ENCODE measurements around the gene KRTAP21-3. TPM values are rescaled to one million over a fixed set of nuclear protein-coding genes. Genes with fewer than 3 reads are reported as not detected.

KRTAP21-3 gene
- total and polyA plus RNA-seq, 4 experiments from 2014 or later = not detected

DNA sequence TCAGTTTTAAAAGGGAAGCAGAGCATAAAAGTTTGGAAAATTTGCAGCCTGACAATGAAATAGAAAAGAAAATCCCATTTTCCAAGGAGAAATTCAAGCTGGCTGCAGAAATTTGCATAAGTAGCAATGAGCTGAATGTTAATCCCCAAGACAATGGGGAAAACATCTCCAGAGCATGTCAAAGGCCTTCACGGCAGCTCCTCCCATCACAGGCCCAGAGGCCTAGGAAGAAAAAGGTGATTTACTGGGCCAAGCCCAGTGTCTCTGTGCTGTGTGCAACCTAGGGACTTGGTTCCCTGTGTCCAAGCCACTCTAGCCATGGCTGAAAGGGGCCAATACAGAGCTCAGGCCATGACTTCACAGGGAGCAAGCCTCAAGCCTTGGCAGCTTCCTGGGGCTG, 49.8 kb downstream of the KRTAP21-3 start:
- no peak overlapping the region for H3K4me3 ChIP-seq (ENCODE audit: low read length in 2 of 2)
- H3K9me3 ChIP-seq (ENCODE audit: control insufficient read depth in 1 of 2, low read length in 2 of 2) = no peaks in the 10 kb centered on the region
- Mint-ChIP-seq H3K36me3 (no peaks in the 10 kb centered on the region), H3K9me3 (peaks cover 0 to 6% (median under 1%) of the 10 kb centered on the region in 8 donors), H3K4me1 (no peaks in the 10 kb centered on the region), H3K27ac (no peak overlapping the region), H3K27me3 (peaks cover 0 to 3% of the 10 kb centered on the region in 2 donors), H3K4me3 (no peak overlapping the region)
- no peak for DNase-seq
- ChIA-PET POLR2A (ENCODE audit: partially characterized antibody) (no interaction called here), CTCF (ENCODE audit: partially characterized antibody) (no interaction called here)
- intact Hi-C loops (cut with micrococcal nuclease) = no loop called here
- no peak overlapping the region for H3K27ac ChIP-seq (ENCODE audit: low read depth, low read length)
- no peaks in the 10 kb centered on the region for H3K36me3 ChIP-seq (ENCODE audit: insufficient read depth, low read length)
- H3K4me1 ChIP-seq (ENCODE audit: insufficient read depth, low read length) = no peaks in the 10 kb centered on the region
- H3K27me3 ChIP-seq (ENCODE audit: insufficient read depth, low read length) = no peaks in the 10 kb centered on the region

Other genes starting within 250 kb of the KRTAP21-3 start
- not detected for gene KRTAP19-1, start 238.4 kb downstream of the KRTAP21-3 start, total RNA-seq
- gene KRTAP19-1, start 238.4 kb downstream of the KRTAP21-3 start, polyA plus RNA-seq = not detected
- gene KRTAP19-2, start 231.3 kb downstream of the KRTAP21-3 start, total RNA-seq = not detected
- gene KRTAP19-2, start 231.3 kb downstream of the KRTAP21-3 start, polyA plus RNA-seq = not detected
- gene KRTAP19-3, start 226.8 kb downstream of the KRTAP21-3 start, total RNA-seq = not detected
- gene KRTAP19-3, start 226.8 kb downstream of the KRTAP21-3 start, polyA plus RNA-seq = not detected
- not detected for gene KRTAP19-4, start 221.6 kb downstream of the KRTAP21-3 start, total RNA-seq
- not detected for gene KRTAP19-4, start 221.6 kb downstream of the KRTAP21-3 start, polyA plus RNA-seq
- not detected for gene KRTAP19-5, start 216.6 kb downstream of the KRTAP21-3 start, total RNA-seq
- not detected for gene KRTAP19-5, start 216.6 kb downstream of the KRTAP21-3 start, polyA plus RNA-seq
- not detected for gene KRTAP19-6, start 176.9 kb downstream of the KRTAP21-3 start, total RNA-seq
- gene KRTAP19-6, start 176.9 kb downstream of the KRTAP21-3 start, polyA plus RNA-seq = not detected
- gene KRTAP19-7, start 157.5 kb downstream of the KRTAP21-3 start, total RNA-seq = not detected
- not detected for gene KRTAP19-7, start 157.5 kb downstream of the KRTAP21-3 start, polyA plus RNA-seq
- gene KRTAP22-2, start 128.4 kb downstream of the KRTAP21-3 start, total RNA-seq = not detected
- not detected for gene KRTAP22-2, start 128.4 kb downstream of the KRTAP21-3 start, polyA plus RNA-seq
- gene KRTAP6-3, start 126.3 kb downstream of the KRTAP21-3 start, total RNA-seq = not detected
- not detected for gene KRTAP6-3, start 126.3 kb downstream of the KRTAP21-3 start, polyA plus RNA-seq
- gene KRTAP6-2, start 119.9 kb downstream of the KRTAP21-3 start, total RNA-seq = not detected
- gene KRTAP6-2, start 119.9 kb downstream of the KRTAP21-3 start, polyA plus RNA-seq = not detected
- not detected for gene KRTAP22-1, start 117.7 kb downstream of the KRTAP21-3 start, total RNA-seq
- not detected for gene KRTAP22-1, start 117.7 kb downstream of the KRTAP21-3 start, polyA plus RNA-seq
- gene KRTAP6-1, start 104.8 kb downstream of the KRTAP21-3 start, total RNA-seq = not detected
- not detected for gene KRTAP6-1, start 104.8 kb downstream of the KRTAP21-3 start, polyA plus RNA-seq
- not detected for gene KRTAP20-1, start 102.4 kb downstream of the KRTAP21-3 start, total RNA-seq
- gene KRTAP20-1, start 102.4 kb downstream of the KRTAP21-3 start, polyA plus RNA-seq = not detected
- not detected for gene KRTAP20-4, start 98.2 kb downstream of the KRTAP21-3 start, total RNA-seq
- not detected for gene KRTAP20-4, start 98.2 kb downstream of the KRTAP21-3 start, polyA plus RNA-seq
- not detected for gene KRTAP20-2, start 83.6 kb downstream of the KRTAP21-3 start, total RNA-seq
- gene KRTAP20-2, start 83.6 kb downstream of the KRTAP21-3 start, polyA plus RNA-seq = not detected
- gene KRTAP20-3, start 75.9 kb downstream of the KRTAP21-3 start, total RNA-seq = not detected
- gene KRTAP20-3, start 75.9 kb downstream of the KRTAP21-3 start, polyA plus RNA-seq = not detected
- not detected for gene KRTAP21-2, start 28.5 kb upstream of the KRTAP21-3 start, total RNA-seq
- gene KRTAP21-2, start 28.5 kb upstream of the KRTAP21-3 start, polyA plus RNA-seq = not detected
- gene KRTAP21-1, start 36.7 kb upstream of the KRTAP21-3 start, total RNA-seq = not detected
- not detected for gene KRTAP21-1, start 36.7 kb upstream of the KRTAP21-3 start, polyA plus RNA-seq
- gene KRTAP8-1, start 94.5 kb upstream of the KRTAP21-3 start, total RNA-seq = not detected
- gene KRTAP8-1, start 94.5 kb upstream of the KRTAP21-3 start, polyA plus RNA-seq = not detected
- not detected for gene KRTAP7-1, start 111.0 kb upstream of the KRTAP21-3 start, total RNA-seq
- not detected for gene KRTAP7-1, start 111.0 kb upstream of the KRTAP21-3 start, polyA plus RNA-seq
- not detected for gene KRTAP11-1, start 162.8 kb upstream of the KRTAP21-3 start, total RNA-seq
- not detected for gene KRTAP11-1, start 162.8 kb upstream of the KRTAP21-3 start, polyA plus RNA-seq